Measurements from ENCODE around the gene CRYL1. TPM values are rescaled to one million over a fixed set of nuclear protein-coding genes. Genes with fewer than 3 reads are reported as not detected.
"Not testable (repeated sequence)": the region's sequence is repeated elsewhere in the genome, so short reads cannot be mapped to it uniquely, and the experiment has no call there.

CRYL1 gene
- total RNA-seq, 4 donors from 2014 or later = 75.0 to 188 (median 145) TPM

GRCh38 chr13:20435616-20436368, 89.9 kb downstream of the CRYL1 start:
- DNase-seq = no peak
- in situ Hi-C loops (cut with MboI; ENCODE audit: low pct_ligation_motif_present in 1 of 4, low pct_unique_long_range_greater_than_20kb in 1 of 4, low sequenced_read_pairs in 3 of 4) (no loop called here), intact Hi-C loops (cut with DNase I; ENCODE audit: low total_unique reads) (no loop called here)
- no peak overlapping the region for H3K27ac ChIP-seq
- H3K4me3 ChIP-seq = no peak overlapping the region
- no peaks in the 10 kb centered on the region for H3K9me3 ChIP-seq
- no peaks in the 10 kb centered on the region for H3K27me3 ChIP-seq
- no peaks in the 10 kb centered on the region for H3K4me1 ChIP-seq
- WGBS, 2 donors (ENCODE audit: low coverage in 1 of 2) = 79% methylated on average over 57 of the region's 57 CpGs; no CpG with 5 or more reads in 1 of the 2 donors
- TF ChIP-seq EP300 (IDR thresholded peaks at IDR 0.05; ENCODE audit: low read depth) (no peak), CTCF (IDR thresholded peaks at IDR 0.05) (no peak)
- H3K36me3 ChIP-seq = peaks cover 0 to 4% (median 0%) of the 10 kb centered on the region in 4 donors

- 91 to 100% methylated on average over 2 to 9 of the region's 9 CpGs for WGBS, 2 donors (ENCODE audit: low coverage in 1 of 2)
- intact Hi-C loops (cut with DNase I; ENCODE audit: low total_unique reads); DNase-seq; in situ Hi-C loops (cut with MboI; ENCODE audit: low pct_ligation_motif_present in 1 of 4, low pct_unique_long_range_greater_than_20kb in 1 of 4, low sequenced_read_pairs in 3 of 4); H3K27ac ChIP-seq; H3K4me1 ChIP-seq; H3K4me3 ChIP-seq; H3K27me3 ChIP-seq; H3K36me3 ChIP-seq; H3K9me3 ChIP-seq: not testable (repeated sequence)
Observed at GRCh38 chr13:20434210-20434609, 91.4 kb downstream of the CRYL1 start.

GRCh38 chr13:20431687-20432384, 93.8 kb downstream of the CRYL1 start:
- Histone ChIP-seq H3K27me3 (no peaks in the 10 kb centered on the region), H3K4me1 (no peaks in the 10 kb centered on the region), H3K4me3 (no peak overlapping the region), H3K9me3 (no peaks in the 10 kb centered on the region), H3K36me3 (no peaks in the 10 kb centered on the region), H3K27ac (no peak overlapping the region)
- DNase-seq = no peak
- 95% methylated on average over 15 of the region's 15 CpGs; no CpG with 5 or more reads in 1 of the 2 donors for WGBS, 2 donors (ENCODE audit: low coverage in 1 of 2)
- TF ChIP-seq EP300 (IDR thresholded peaks at IDR 0.05; ENCODE audit: low read depth) (no peak), POLR2AphosphoS5 (IDR thresholded peaks at IDR 0.05) (no peak), POLR2A (IDR thresholded peaks at IDR 0.05) (no peak), CTCF (IDR thresholded peaks at IDR 0.05) (no peak)
- intact Hi-C loops (cut with DNase I; ENCODE audit: low total_unique reads) (no loop called here), in situ Hi-C loops (cut with MboI; ENCODE audit: low pct_ligation_motif_present in 1 of 4, low pct_unique_long_range_greater_than_20kb in 1 of 4, low sequenced_read_pairs in 3 of 4) (no loop called here)

- in situ Hi-C loops (cut with MboI; ENCODE audit: low pct_ligation_motif_present in 1 of 4, low pct_unique_long_range_greater_than_20kb in 1 of 4, low sequenced_read_pairs in 3 of 4) = no loop called here
- Histone ChIP-seq H3K9me3 (no peaks in the 10 kb centered on the region), H3K27ac (no peak overlapping the region), H3K4me1 (no peaks in the 10 kb centered on the region), H3K36me3 (no peaks in the 10 kb centered on the region), H3K27me3 (no peaks in the 10 kb centered on the region), H3K4me3 (no peak overlapping the region)
- intact Hi-C loops (cut with DNase I; ENCODE audit: low total_unique reads) = no loop called here
- TF ChIP-seq POLR2AphosphoS5 (IDR thresholded peaks at IDR 0.05) = no peak
- no peak for TF ChIP-seq CTCF (IDR thresholded peaks at IDR 0.05)
- TF ChIP-seq EP300 (IDR thresholded peaks at IDR 0.05; ENCODE audit: low read depth) = no peak
- TF ChIP-seq POLR2A (IDR thresholded peaks at IDR 0.05) = no peak
- no peak for DNase-seq
- 87% methylated on average over 16 of the region's 16 CpGs; no CpG with 5 or more reads in 1 of the 2 donors for WGBS, 2 donors (ENCODE audit: low coverage in 1 of 2)
Observed at GRCh38 chr13:20431080-20431479, 94.6 kb downstream of the CRYL1 start.

All from transverse colon (tissue), 4 donors.